CD1c-positive myeloid dendritic cell (primary cell): ENCODE results near the gene TTLL9.
A peak's percentile ranks its signal among the peaks of the same experiment; 100 is the strongest.

ENCODE experiments used
- DNase-seq: peaks from one replicate; pipeline ENCODE4 v3.0.0-alpha.2; 2016; ENCODE audit errors: extremely low spot score

The TTLL9 gene

DNA sequence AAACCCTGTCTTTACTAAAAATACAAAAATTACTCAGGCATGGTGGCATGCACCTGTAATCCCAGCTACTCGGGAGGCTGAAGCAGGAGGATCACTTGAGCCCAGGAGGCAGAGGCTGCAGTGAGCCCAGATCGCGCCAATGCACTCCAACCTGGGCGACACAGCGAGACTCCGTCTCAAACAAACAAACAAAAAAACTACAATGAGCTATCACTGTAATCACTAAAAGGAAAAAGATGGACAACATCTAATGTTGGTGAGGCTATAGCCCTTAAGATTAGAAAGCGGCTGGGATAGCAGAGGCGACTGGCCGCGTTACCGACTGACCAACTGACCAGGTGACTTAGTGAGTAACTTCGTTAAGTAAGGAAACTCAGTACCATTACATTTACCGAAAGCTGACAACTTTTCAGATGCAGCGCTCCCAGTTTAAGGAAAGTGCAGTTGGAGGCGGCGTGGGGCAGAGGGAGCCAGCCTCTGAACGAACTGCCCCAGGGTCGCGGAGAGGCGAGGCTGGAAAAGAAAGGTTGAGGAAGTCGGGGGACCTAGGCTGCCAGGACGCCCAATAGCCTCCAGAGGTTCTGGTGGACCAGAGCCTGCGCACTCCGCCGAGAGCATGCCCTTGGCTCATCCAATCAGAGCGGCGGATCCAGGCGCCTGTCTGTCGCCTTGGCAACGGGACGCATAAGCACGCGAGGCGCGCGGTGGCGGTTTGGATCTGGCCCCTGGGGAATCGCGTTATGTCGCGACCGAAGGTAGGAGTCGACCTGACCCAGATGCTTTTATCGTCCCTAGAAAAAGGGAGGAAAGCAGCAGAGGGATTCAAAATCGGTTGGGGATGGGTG lies 8.9 kb downstream of the TTLL9 start:
- peak; percentile 96 for DNase-seq

DNA sequence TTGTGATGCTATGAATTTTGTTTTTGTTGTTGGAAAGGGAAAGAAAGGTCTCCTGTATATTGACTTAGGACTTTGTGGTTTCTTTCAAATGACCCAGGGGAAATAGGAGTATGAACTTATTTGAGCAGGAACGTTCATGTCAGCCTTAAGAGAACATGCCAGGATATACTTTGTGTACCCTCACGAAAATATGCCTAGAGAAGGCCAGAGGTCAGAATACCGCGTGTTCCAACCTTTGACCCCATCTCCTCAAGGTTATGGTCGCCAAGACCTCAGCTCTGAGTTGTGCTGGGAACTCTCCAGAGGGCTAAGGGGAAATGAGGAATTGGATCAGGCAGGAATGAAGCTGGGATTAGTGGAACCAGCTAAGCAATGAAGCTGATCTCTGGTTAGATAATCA lies 11.5 kb downstream of the TTLL9 start:
- no peak for DNase-seq

DNA sequence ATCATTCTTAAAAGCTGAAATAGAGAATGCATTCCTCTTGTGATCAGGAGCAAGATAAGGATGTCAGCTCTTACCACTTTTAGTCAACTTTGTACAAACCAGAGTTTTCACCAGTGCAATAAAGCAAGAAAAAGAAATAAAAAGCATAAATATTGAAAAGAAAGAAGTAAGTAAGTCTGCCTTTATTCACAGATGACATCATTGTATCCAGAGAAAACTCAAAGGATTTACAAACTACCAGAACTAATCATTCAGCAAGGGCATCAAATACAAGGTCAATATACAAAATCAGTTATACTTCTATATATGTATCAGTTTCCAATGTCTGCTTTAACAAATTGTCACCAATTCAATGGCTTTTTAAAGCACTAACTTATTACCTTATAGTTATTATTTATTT lies 13.4 kb downstream of the TTLL9 start:
- DNase-seq = no peak

DNA sequence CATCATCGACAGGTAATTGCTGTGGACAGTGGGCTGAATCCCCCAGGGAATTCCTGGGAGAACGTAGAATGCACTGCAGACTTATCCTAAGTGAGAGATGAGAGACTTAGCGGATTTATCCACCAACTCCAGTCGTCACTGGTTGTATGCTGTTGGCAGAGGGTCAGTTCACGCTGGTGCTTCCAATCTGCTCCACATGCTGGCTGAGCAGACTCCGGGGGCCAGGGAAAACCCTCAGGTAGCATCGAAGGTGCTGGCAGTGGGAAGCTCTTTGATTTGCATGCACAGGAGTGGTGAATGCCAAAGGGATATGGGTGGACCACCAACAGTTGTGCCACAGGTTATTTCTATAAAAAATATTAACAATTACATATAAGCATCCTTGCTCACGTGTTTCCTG lies 20.2 kb downstream of the TTLL9 start:
- DNase-seq = no peak

DNA sequence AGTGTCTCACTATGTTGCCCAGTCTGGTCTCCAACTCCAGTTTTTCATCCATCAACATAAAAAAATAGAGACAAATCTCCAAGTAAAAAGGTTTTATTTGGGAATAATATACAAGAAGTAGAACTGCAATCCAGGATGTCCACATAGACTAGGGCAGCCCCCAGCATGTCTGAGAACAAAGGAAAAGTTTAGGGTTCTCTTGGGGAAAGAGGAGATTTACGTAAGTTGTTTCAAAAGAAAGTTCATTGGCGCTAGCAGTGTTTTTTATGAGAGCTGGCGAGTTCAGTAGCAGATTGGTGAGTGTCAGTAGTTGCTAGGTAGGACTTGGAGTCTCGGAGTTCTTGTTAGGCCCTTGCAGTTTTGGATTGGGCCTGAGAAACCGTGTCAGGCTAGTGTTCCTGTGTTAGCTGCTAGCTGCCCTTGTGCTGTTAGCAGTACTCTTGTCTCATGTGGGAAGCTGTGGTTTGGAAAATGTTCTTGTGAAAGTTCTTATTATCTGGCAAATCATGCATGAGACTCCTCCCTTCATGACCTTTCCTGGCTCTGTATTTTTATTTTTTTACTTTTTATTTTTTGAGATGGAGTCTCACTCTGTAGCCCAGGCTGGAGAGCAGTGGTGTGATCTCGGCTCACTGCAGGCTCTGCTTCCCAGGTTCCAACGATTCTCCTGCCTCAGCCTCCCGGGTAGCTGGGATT lies 24.7 kb downstream of the TTLL9 start:
- DNase-seq = peak; percentile 90

DNA sequence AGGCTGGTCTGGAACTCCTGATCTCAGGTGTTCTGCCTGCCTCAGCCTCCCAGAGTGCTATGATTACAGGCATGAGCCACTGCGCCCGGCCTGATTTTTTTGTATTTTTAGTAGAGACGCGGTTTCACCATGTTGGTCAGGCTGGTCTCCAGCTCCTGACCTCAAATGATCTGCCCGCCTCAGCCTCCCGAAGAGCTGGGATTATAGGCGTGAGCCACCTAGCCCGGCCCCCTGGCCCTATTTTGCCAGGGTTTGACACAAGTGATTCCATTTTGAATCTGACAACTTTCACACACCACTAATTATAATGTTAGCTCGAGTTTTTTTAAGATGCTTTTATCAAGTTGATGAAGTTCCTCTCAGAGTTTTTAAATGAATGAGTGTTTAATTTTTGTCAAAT lies 25.6 kb downstream of the TTLL9 start:
- no peak for DNase-seq

DNA sequence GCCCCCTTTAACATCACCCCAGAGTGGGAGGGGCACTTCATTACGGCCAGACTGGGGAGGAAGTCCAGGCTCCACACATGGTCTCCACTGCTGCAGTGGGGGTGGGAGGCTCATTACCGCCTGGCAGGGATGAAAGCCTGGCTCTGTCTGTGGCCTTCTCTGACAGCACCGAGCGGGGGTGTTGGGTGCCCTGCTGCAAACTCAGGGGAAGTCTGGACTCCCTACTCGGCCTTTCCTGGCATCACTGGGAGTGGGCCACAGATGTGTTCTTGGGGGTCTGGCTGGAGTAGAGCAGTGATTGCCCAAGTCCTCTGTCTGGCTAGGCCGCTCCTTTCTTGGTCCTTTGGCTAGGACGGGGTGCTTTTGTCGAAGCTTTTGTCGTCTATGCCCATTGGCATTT lies 27.1 kb downstream of the TTLL9 start:
- DNase-seq = no peak

DNA sequence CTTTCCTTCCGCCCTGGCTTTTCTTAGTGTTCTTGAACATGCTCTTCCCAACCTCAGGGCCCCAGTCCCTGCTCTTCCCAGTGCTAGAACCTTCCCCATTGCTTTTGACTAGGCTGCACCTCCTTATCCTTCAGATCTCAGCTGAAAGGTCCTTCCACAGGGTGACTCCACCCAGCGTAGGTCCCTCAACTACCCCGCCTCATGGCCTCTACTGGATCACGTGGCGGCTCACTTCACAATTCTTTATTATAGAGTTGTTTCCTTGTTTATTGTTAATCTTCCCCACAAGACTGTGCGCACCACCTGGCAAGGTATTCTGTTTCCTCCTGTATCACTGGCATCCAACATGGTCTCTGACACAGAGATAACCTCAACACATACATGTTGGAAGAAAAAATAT lies 31.2 kb downstream of the TTLL9 start:
- no peak for DNase-seq

DNA sequence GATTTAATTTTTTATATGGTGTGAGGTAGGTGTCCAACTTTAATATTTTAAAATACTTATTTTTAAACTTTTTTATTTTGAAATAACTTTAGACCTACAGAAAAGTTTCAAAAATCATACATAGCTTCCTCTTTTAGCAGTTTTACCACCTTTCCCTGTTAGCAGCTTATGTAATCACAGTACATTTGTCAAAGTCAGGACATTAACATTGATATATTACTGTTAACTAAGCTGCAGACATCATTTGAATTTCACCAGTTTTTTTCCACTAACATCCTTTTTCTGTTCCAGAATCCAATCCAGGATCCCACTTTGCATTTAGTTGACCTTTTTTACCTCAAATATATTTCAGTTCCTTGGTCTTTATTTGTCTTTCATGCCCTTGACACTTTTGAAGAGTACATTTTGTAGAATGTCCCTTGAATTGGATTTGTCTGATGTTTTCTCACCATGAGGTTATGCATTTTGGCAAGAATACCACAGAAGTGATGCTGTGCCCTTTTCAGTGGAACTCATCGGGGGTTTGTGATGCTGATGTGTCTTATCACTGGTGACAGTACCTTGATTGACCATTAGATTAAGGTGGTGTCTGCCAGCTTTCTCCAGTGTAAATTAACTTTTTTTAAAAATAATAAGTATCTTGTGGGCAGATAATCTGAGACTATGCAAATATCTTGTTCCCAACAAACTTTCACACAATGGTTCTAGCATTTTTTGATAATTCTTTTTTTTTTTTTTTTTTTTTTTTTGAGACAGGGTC lies 33.4 kb downstream of the TTLL9 start:
- no peak for DNase-seq

DNA sequence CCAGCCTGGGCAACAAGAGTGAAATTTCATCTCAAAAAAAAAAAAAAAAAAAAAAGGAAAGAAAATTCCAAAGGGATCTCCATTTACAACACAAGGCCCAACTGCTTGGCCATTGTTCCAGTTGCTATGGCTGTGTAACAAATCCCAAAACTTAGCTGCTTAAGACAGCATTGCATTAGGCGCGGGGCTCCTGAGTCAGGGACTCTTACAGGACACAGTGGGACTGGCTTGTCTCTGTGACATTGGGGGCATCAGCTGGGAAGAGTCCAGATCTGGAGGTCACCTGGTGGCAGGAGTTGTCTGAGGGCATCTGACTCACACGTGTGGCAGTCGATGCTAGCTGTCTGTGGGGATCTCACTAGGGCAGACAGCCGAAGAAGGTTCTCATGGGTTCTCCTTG lies 35.6 kb downstream of the TTLL9 start:
- no peak for DNase-seq

DNA sequence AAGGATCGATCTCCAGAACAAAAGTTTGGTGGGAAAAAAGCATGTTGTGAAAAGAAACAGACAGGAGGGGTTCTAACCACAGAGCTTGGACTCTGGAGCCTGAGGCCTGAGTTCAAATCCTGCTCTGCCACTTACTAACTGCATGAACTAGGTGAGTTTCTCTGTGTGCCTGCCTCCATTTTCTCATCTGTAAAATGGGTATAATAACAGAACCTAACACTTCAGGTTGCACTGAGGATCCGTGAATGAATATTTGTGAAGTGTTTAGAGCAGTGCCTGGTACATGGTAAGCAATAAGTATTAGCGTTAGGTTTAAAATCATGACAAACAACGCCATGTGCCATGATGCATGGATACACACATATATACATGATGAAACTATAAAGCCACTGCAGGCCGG lies 36.6 kb downstream of the TTLL9 start:
- DNase-seq = no peak

DNA sequence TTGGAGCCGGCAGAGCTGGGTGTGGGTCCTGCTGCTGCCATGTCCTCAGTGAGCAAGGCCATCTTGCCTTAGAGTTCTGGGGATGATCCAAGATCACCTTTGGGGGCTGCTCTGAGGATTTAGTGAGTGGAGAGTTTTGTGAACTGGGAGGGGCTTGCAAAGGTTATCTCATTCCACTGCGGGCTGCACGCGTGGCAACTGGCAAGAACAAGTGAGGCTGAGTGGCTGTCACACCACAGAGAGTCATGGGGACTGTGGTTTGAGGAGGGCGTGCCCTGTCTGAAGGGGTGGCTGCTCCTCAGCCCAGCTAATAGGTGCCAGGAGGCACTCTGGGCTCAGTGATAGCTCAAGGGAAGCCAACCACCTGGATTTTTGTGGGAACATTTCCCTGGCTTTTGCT lies 37.6 kb downstream of the TTLL9 start:
- no peak for DNase-seq

DNA sequence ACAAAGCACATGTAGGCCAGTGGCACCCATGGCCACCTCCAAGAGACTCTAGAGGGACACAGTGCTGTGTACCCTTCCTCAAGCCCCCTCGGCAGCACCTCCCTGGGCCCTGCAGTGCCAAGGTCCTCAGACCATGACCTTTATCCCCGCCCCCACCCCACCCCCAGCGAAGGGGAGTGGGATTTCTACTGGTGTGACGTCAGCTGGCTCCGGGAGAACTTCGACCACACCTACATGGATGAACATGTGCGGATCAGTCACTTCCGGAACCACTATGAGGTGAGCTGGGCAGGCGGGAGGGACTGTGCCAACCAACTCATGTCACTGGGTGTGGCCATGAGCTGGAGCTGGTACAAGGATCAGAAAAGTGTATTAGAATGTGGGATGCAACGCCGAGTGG lies 38.0 kb downstream of the TTLL9 start:
- no peak for DNase-seq

DNA sequence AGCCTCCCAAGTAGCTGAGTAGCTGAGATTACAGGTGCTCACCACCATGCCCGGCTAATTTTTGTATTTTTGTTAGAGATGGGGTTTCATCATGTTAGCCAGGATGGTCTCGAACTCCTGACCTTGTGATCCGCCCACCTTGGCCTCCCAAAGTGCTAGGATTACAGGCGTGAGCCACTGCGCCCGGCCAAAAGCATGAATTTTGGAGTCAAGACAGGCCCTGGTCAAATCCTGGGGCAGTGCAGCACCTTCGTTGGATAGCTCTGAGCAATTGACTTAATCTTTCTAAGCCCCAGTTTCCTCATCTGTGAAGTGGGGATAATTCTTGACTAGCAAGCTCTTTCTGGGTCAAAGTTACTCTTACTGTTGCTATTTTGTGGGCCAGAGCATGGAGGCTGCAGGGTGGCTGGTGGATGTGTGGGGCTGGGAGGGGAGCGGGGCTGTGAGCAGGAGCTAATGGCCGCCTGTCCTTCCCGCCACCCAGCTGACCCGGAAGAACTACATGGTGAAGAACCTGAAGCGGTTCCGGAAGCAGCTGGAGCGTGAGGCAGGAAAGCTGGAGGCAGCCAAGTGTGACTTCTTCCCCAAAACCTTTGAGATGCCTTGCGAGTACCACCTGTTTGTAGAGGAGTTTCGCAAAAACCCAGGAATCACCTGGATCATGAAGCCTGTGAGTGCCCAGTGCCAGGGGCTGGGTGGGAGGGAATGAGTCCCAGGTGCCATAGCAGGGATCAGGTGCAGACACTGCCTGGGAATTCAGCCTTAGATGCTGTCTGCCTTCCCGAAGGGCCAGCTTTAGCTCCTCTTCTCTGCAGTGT lies 39.0 kb downstream of the TTLL9 start:
- no peak for DNase-seq

DNA sequence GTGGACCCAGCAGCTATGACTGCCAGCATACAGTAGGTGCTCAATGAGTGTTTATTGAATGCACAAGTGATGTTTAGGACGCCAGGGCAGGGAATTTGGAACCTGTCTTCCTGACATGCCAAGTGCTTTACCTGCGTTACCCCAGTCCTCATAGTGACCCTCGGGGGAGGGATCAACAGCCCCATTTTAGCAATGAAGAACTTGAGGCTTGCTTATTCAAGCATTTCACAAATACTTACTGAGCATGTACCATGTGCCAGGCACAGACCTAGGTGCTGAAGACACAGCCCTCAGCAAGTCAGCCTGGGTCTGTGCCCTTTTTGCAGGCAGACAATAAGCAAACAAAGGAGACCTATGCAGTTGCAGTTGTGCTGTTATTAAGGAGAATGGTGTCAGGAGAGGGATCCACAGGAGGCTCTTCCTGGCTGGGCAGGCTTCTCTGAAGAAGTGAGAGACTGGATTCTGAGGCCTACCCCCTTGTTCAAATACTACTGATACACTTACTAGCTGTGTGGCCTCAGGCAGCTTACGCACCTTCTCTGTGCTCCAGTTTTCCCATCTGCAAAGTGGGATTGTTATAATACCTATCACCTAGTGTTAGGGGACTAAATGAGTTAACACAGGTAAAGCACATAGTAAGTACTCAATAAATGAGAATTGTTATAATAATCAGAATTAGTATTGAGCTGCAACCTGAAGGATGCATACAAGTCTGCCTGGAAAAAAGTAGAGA lies 39.8 kb downstream of the TTLL9 start:
- DNase-seq = no peak

DNA sequence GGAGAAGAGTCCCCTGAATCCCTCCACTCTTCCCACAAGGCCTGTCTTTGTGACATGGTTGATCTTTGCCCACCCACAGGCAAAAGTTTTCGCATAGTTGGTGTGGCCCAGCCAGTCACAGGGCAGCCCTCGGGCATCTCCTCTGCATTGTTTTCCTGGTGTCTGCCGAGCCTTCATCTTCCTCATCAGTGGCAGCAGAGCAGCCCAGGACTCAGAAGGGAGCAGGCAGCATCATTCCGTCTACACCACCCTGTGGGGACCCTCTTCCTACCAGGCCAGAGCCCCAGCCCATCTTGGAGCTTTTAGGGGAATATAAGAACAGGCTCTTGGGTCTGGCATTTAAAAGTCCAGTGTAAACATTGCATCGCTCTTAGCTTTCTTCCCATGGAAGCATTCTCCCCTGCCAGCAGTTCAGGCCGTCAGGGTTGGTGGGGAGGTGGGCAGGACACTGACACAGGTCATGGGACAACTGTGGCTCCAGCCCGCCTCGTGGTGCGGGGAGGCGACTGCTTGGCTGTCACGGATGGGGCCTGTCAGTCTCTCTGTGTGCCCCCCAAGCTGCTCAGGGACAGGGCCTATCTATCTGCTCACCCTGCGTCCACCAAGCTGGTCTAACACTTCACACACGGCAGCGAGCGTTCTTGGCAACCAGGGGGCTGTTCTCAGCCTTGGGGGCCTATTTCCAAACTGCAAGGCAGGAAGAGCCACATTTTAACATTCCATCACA lies 43.2 kb downstream of the TTLL9 start:
- DNase-seq = no peak

DNA sequence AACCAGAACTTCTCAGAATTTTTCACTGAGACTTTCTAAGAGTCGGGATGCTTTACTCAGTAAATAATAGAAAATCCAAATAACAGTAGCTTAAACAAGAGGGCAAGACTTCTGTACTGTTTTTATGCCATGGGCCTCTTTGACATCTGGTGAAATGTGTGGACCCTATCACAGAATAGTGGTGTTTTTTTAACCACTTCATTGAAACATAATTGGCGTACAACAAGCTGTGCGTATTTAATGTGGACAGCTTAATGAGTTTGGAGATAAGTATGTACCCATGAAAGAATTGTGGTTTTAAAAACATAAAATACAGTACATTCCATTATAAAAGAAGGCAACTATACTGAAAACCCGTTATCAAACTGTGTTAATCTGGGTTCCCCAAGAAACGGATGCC lies 43.7 kb downstream of the TTLL9 start:
- DNase-seq = no peak

DNA sequence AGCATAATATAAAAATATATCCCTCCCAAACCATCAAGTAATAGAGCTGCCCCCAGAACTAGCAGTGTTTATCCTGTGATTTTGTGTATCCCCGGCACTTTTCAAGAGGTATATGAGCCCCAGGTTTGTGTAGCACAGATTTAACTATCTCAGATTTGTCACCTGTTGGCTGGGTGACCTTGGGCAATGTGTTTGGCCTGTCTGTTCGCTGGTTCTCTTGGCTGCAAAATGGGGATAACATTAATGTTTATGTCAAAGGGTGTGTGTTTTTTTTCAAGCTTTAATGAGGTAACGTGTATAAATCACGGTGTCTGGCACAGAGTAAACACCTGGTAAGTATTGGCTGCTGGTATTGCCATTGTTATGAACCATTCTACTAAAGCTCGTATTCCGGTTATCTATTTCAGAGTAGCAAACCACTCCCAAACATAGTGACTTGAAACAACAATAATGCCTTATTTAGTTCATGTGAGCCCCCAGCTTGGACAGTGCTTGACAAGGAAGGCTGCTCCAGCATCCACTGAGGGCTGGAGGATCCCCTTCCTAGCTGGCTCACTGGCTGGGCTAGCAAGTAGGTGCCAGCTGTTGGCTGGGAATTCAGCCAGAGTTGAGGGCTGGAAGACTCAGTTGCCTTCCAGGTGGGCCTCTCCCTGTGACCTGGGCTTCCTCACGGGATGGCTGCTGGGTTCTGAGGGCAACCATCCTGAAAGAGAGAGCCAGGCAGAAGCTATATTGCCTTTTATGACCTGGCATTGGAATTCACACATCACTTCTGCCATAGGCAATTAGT lies 45.3 kb downstream of the TTLL9 start:
- no peak for DNase-seq

DNA sequence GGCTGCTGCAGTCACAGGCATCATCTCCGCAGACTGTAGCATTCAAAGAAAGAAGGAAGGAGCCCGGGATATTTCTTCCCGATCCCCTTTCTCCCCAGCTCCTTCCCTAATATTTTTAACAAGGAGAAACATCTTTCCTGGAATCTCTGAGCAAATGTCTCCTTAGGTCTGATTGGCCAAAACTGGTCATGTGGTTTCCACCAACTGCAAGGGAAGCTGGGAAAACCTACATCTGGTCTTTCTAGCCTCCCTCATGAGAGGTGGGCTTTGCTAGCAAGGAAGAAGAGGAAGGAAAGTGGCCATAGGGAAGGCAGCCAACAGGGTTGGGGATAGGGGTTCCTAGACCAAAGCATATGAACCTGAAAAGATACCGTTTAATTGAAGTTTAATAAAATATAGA lies 46.3 kb downstream of the TTLL9 start:
- DNase-seq = no peak

DNA sequence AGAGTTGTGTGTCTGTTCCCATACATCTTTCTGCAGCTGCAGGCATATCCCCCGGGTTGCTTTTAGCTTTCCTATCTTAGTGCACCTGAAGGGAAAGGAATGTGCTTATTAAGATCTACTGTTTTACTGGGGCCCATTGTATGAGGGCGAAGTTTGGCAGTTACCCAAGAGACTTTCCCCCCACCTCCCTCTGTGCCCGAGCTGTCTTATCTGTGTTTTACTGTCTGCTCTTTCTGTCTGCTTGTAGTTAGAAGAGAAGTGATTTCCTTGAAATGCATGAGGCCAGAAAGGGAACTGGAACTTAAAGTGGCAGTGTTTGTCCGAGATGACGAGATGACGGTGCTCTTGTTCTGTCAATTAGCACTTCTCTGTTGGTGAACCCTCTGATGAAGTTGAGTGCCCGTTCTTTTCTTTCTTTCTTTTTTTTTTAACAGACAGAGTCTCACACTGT lies 47.6 kb downstream of the TTLL9 start:
- peak; percentile 28 for DNase-seq
